HCT116 (cell line): ENCODE data around the gene C1orf53. TPM values are rescaled to one million over a fixed set of nuclear protein-coding genes. Genes with fewer than 3 reads are reported as not detected.

Experiments
- ATAC-seq: fragments of 200-7000 bp; cut with Tn5 transposase; 2 replicates; pipeline ENCODE4 v1.9.1; 2020; ENCODE audit warnings: mild to moderate bottlenecking, moderate library complexity
- BruUV-seq: library from RNA; stranded (reverse); fragments of 400-500 nt; replicated peaks from 2 replicates; lab custom pipeline; 2021; lab: Mats Ljungman, UMichigan
- CTCF ChIA-PET: fragments of 300-600 bp; sonication (Branson Sonifier 250); formaldehyde crosslinking; loops from one replicate; lab custom pipeline; 2021; ENCODE audit warnings: antibody characterized with exemption; lab: Charles Lee
- POLR2A ChIA-PET: fragments of 300-600, 350-600 bp; sonication (Branson Sonifier 250); formaldehyde crosslinking; loops from one replicate; lab custom pipeline; 2021; ENCODE audit warnings: antibody characterized with exemption; lab: Charles Lee
- RAD21 ChIA-PET, 2 experiments: fragments of 300-600 bp; sonication (Branson Sonifier 250); formaldehyde crosslinking; loops; one replicate each; lab custom pipeline; 2023; ENCODE audit warnings: low total read pairs in 2 of 2; ENCODE audit not compliant: uncharacterized antibody in 2 of 2, unreplicated experiment in 2 of 2, low non-redundant PET in 1 of 2; lab: Charles Lee
- DNase-seq: peaks from one replicate; pipeline ENCODE4 v3.0.0-alpha.2; 2010; ENCODE audit warnings: low read depth, low spot score
- H2AFZ ChIP-seq: fragments of 200-600 bp; shearing (Covaris generic), sonication (generic); 2 replicates; pipeline ENCODE4 v1.6.1; 2017; ENCODE audit warnings: low read depth, mixed run types, mixed read lengths, antibody characterized with exemption, low read length; ENCODE audit not compliant: poor library complexity, severe bottlenecking
- H3K27ac ChIP-seq: 2 replicates; pipeline ENCODE4 v1.5.1; 2012; ENCODE audit warnings: low read depth, low read length
- H3K27me3 ChIP-seq: fragments of 200-600 bp; sonication (generic); 2 replicates; pipeline ENCODE4 v1.6.1; 2016; ENCODE audit warnings: mixed run types, low read length, mixed read lengths; ENCODE audit not compliant: insufficient read depth
- H3K36me3 ChIP-seq, 2 experiments: fragments of 200-500 bp in 1 of 2; fragments of 200-600 bp in 1 of 2; sonication (Bioruptor generic) in 1 of 2; sonication (generic) in 1 of 2; 2 replicates each; pipeline versions ENCODE4 v1.5.1 to v1.6.1; 2014 to 2016; ENCODE audit warnings: low read length in 2 of 2, inconsistent platforms in 1 of 2, mixed read lengths in 1 of 2, mixed run types in 1 of 2; ENCODE audit not compliant: insufficient read depth in 2 of 2, control insufficient read depth in 1 of 2
- H3K4me1 ChIP-seq, 2 experiments: fragments of 200-600 bp in 1 of 2; sonication (generic) in 1 of 2; 2 replicates each; pipeline versions ENCODE4 v1.5.1 to v1.6.1; 2012 to 2017; ENCODE audit warnings: low read length in 2 of 2, inconsistent platforms in 1 of 2, mild to moderate bottlenecking in 1 of 2, mixed read lengths in 1 of 2, mixed run types in 1 of 2, moderate library complexity in 1 of 2; ENCODE audit not compliant: insufficient read depth in 2 of 2, control insufficient read depth in 1 of 2
- H3K4me2 ChIP-seq: fragments of 200-600 bp; sonication (generic); 2 replicates; pipeline ENCODE4 v1.6.1; 2017; ENCODE audit warnings: mixed run types, low read length, mixed read lengths
- H3K4me3 ChIP-seq, 2 experiments: fragments of 200-600 bp in 1 of 2; sonication (generic) in 1 of 2; replicated peaks in 1 of 2; 2 replicates each; pipeline ENCODE4 v1.5.1; 2011 to 2016; ENCODE audit warnings: low read length in 2 of 2, control low read depth in 1 of 2, low read depth in 1 of 2, mild to moderate bottlenecking in 1 of 2, mixed read lengths in 1 of 2, mixed run types in 1 of 2
- H3K79me2 ChIP-seq: fragments of 200-600 bp; sonication (generic); 2 replicates; pipeline ENCODE4 v1.6.1; 2017; ENCODE audit warnings: mild to moderate bottlenecking, mixed run types, low read length, moderate library complexity, mixed read lengths; ENCODE audit not compliant: insufficient read depth
- H3K9ac ChIP-seq: fragments of 200-600 bp; sonication (generic); 2 replicates; pipeline ENCODE4 v1.6.1; 2016; ENCODE audit warnings: low read length, mixed read lengths
- H3K9me2 ChIP-seq: fragments of 200-600 bp; sonication (generic), shearing (Covaris generic); 2 replicates; pipeline ENCODE4 v1.6.1; 2017; ENCODE audit warnings: mixed run types, mild to moderate bottlenecking, moderate library complexity; ENCODE audit not compliant: insufficient read depth
- H3K9me3 ChIP-seq, 2 experiments: fragments of 200-500 bp in 1 of 2; fragments of 200-600 bp in 1 of 2; sonication (Bioruptor generic) in 1 of 2; sonication (generic) in 1 of 2; 2 replicates each; pipeline ENCODE4 v1.6.1; 2014 to 2017; ENCODE audit warnings: low read length in 2 of 2, mixed read lengths in 2 of 2, inconsistent platforms in 1 of 2, low read depth in 1 of 2, mild to moderate bottlenecking in 1 of 2, mixed run types in 1 of 2, moderate library complexity in 1 of 2; ENCODE audit not compliant: control insufficient read depth in 1 of 2, insufficient read depth in 1 of 2
- H4K20me1 ChIP-seq: fragments of 200-600 bp; sonication (generic), shearing (Covaris generic); 2 replicates; pipeline ENCODE4 v1.6.1; 2017; ENCODE audit warnings: mixed run types, mild to moderate bottlenecking, moderate library complexity; ENCODE audit not compliant: insufficient read depth
- CBX3 ChIP-seq: IDR thresholded peaks from 2 replicates; pipeline ENCODE4 v1.6.1; 2012; ENCODE audit warnings: low read depth
- CEBPB ChIP-seq: IDR thresholded peaks from 2 replicates; pipeline ENCODE4 v1.6.1; 2012; ENCODE audit warnings: low read depth
- CTCF ChIP-seq, 3 experiments: fragments of 200-600 bp in 1 of 3; sonication (generic) in 1 of 3; IDR thresholded peaks in 2 of 3; conservative IDR thresholded peaks in 1 of 3; 2 replicates each; pipeline ENCODE4 v1.5.1; 2012 to 2017; ENCODE audit warnings: low read depth in 2 of 3, low read length in 2 of 3, antibody characterized with exemption in 1 of 3, borderline replicate concordance in 1 of 3, control low read depth in 1 of 3, mild to moderate bottlenecking in 1 of 3, mixed read lengths in 1 of 3, mixed run types in 1 of 3, moderate library complexity in 1 of 3; ENCODE audit not compliant: insufficient read depth in 1 of 3
- EGR1 ChIP-seq: IDR thresholded peaks from 2 replicates; pipeline ENCODE4 v1.6.1; 2012; ENCODE audit warnings: low read depth
- ELF1 ChIP-seq: IDR thresholded peaks from 2 replicates; pipeline ENCODE4 v1.6.1; 2012; ENCODE audit warnings: low read depth, borderline replicate concordance
- EZH2 ChIP-seq: fragments of 200-600 bp; sonication (generic); IDR thresholded peaks from 2 replicates; pipeline ENCODE4 v1.6.1; 2017; ENCODE audit warnings: antibody characterized with exemption, mixed run types
- EZH2phosphoT487 ChIP-seq: fragments of 200-600 bp; IDR thresholded peaks from 2 replicates; pipeline ENCODE4 v1.6.1; 2018; ENCODE audit warnings: antibody characterized with exemption, borderline replicate concordance
- FOSL1 ChIP-seq: IDR thresholded peaks from 2 replicates; pipeline ENCODE4 v1.6.1; 2012; ENCODE audit warnings: low read depth
- JUND ChIP-seq: IDR thresholded peaks from 2 replicates; pipeline ENCODE4 v1.6.1; 2012
- MAX ChIP-seq: IDR thresholded peaks from 2 replicates; pipeline ENCODE4 v1.6.1; 2012
- POLR2A ChIP-seq: IDR thresholded peaks from 2 replicates; pipeline ENCODE4 v1.7.0; 2011; ENCODE audit warnings: borderline replicate concordance; ENCODE audit not compliant: insufficient read depth, insufficient read length; ENCODE audit errors: extremely low read depth
- REST ChIP-seq: IDR thresholded peaks from 2 replicates; pipeline ENCODE4 v1.6.1; 2012; ENCODE audit warnings: low read depth
- SIN3A ChIP-seq: IDR thresholded peaks from 2 replicates; pipeline ENCODE4 v1.6.1; 2012; ENCODE audit warnings: low read depth
- SP1 ChIP-seq: IDR thresholded peaks from 2 replicates; pipeline ENCODE4 v1.6.1; 2012; ENCODE audit warnings: low read depth
- SRF ChIP-seq: IDR thresholded peaks from 2 replicates; pipeline ENCODE4 v1.6.1; 2012; ENCODE audit warnings: low read depth
- TCF7L2 ChIP-seq: IDR thresholded peaks from 2 replicates; pipeline ENCODE4 v1.7.0; 2011; ENCODE audit warnings: borderline replicate concordance, inconsistent platforms; ENCODE audit not compliant: insufficient read depth, insufficient read length; ENCODE audit errors: extremely low read depth
- YY1 ChIP-seq: IDR thresholded peaks from 2 replicates; pipeline ENCODE4 v1.6.1; 2011; ENCODE audit warnings: low read length, low read depth, moderate library complexity, mild to moderate bottlenecking; ENCODE audit not compliant: insufficient replicate concordance; ENCODE audit errors: extremely low read depth
- ZBTB33 ChIP-seq: IDR thresholded peaks from 2 replicates; pipeline ENCODE4 v1.6.1; 2011; ENCODE audit warnings: mild to moderate bottlenecking, low read length, moderate library complexity; ENCODE audit not compliant: insufficient replicate concordance; ENCODE audit errors: extremely low read depth
- ZFX ChIP-seq: fragments of 450-650 bp; IDR thresholded peaks from 2 replicates; pipeline ENCODE4 v1.6.1; 2017
- ZNF274 ChIP-seq: fragments of 200-500 bp; sonication (Bioruptor generic); IDR thresholded peaks from 2 replicates; pipeline ENCODE4 v1.6.1; 2014; ENCODE audit warnings: mild to moderate bottlenecking, low read depth, low read length, inconsistent platforms
- intact Hi-C: fragments of 100-400 bp; cut with micrococcal nuclease; formaldehyde crosslinking; loops from 2 replicates; pipeline ENCODE4 v1.10.0; 2022
- total RNA-seq: library from RNA; stranded (reverse); gene quantifications from one replicate; pipeline ENCODE4 v1.2.1, GENCODE V29; 2021; ENCODE audit not compliant: unreplicated experiment

C1orf53 gene
- total RNA-seq, 1 experiment from 2014 or later, result 4.2 TPM

- H3K4me3 ChIP-seq, result no peak overlapping the region
These were observed 7.9 kb downstream of the C1orf53 start for GRCh38 chr1:197910120-197910991.

More at GRCh38 chr1:197910120-197910991, 7.9 kb downstream of the C1orf53 start:
- no peaks in the 10 kb centered on the region for H3K9me2 ChIP-seq
- CTCF ChIA-PET, result interaction anchor here (1.0 to 1.7 kb wide), 2 partner anchors 41 to 389 kb away, joined by 3 to 5 read pairs; no protein-coding TSS in a partner anchor
- no peak overlapping the region for H3K4me2 ChIP-seq
- intact Hi-C loops, result no loop called here
- no peak overlapping the region for H3K9ac ChIP-seq
- peaks cover 9% of the 10 kb centered on the region; the same call in 1 of the 2 replicates for H3K27me3 ChIP-seq
- no peak for DNase-seq
- TF ChIP-seq REST (no peak), FOSL1 (no peak), SRF (no peak), YY1 (no peak), CTCF (IDR thresholded peaks at IDR 0.05 in 2 of 3, conservative IDR thresholded peaks at IDR 0.05 in 1 of 3; ENCODE audit: borderline replicate concordance in 1 of 3, insufficient read depth in 1 of 3, low read depth in 2 of 3, low read length in 2 of 3) (no peak), POLR2A (no peak), TCF7L2 (no peak), SIN3A (no peak), EGR1 (no peak), CEBPB (no peak), MAX (no peak), ELF1 (no peak), CBX3 (no peak), EZH2 (no peak), ZNF274 (no peak), SP1 (no peak), ZFX (no peak), JUND (no peak), ZBTB33 (no peak), EZH2phosphoT487 (no peak)
- TF ChIP-seq, all 23 proteins: peak for 0
- no peaks in the 10 kb centered on the region for H3K9me3 ChIP-seq
- no peak overlapping the region for H3K27ac ChIP-seq
- H4K20me1 ChIP-seq, result no peaks in the 10 kb centered on the region
- POLR2A ChIA-PET, result no interaction called here
- H2AFZ ChIP-seq, result no peak overlapping the region
- RAD21 ChIA-PET, result no interaction called here
- peaks cover 2 to 11% of the 10 kb centered on the region in 2 experiments; a peak in 3 of 4 replicates for H3K4me1 ChIP-seq
- no peak for ATAC-seq
- H3K36me3 ChIP-seq, result no peaks in the 10 kb centered on the region
- no peaks in the 10 kb centered on the region for H3K79me2 ChIP-seq
- no TSS peak for BruUV-seq
